HepG2 (cell line): ENCODE results near the gene CST3. TPM values are rescaled to one million over a fixed set of nuclear protein-coding genes. Genes with fewer than 3 reads are reported as not detected.
A peak's percentile ranks its signal among the peaks of the same experiment; 100 is the strongest.

Experiments
- AGO1 ChIP-seq: fragments of 200-400 bp; formaldehyde crosslinking; IDR thresholded peaks from 2 replicates; pipeline ENCODE4 v1.6.1; 2017; ENCODE audit warnings: mild to moderate bottlenecking, low read depth, low read length, moderate library complexity; ENCODE audit not compliant: poor library complexity, severe bottlenecking
- BRD4 ChIP-seq: sonication (generic); formaldehyde crosslinking; IDR thresholded peaks from 2 replicates; pipeline ENCODE4 v1.4.0; 2020; ENCODE audit warnings: missing genetic modification reagents
- FOSL2 ChIP-seq: sonication (generic); formaldehyde crosslinking; IDR thresholded peaks from 2 replicates; pipeline ENCODE4 v1.4.0; 2020; ENCODE audit warnings: missing genetic modification reagents
- FOXA3 ChIP-seq: IDR thresholded peaks from 2 replicates; pipeline ENCODE4 v1.6.1; 2016; ENCODE audit warnings: missing genetic modification reagents, missing compliant biosample characterization
- FOXK1 ChIP-seq: sonication (generic); formaldehyde crosslinking; IDR thresholded peaks from 2 replicates; pipeline ENCODE4 v1.4.0; 2020; ENCODE audit warnings: low read depth, missing genetic modification reagents, borderline replicate concordance
- KLF6 ChIP-seq: IDR thresholded peaks from 2 replicates; pipeline ENCODE4 v1.8.0; 2016; ENCODE audit warnings: missing biosample characterization, missing genetic modification reagents
- MBNL3 ChIP-seq: fragments of 250-450 bp; sonication (Bioruptor Pico); conservative IDR thresholded peaks from 2 replicates; pipeline ENCODE4 v1.8.0; 2022; ENCODE audit warnings: mild to moderate bottlenecking, inconsistent platforms
- MYPOP ChIP-seq: sonication (generic); formaldehyde crosslinking; IDR thresholded peaks from 2 replicates; pipeline ENCODE4 v1.8.1; 2023; ENCODE audit warnings: mild to moderate bottlenecking, moderate library complexity, missing genetic modification reagents
- NFE2L2 ChIP-seq: fragments of 150-350 bp; IDR thresholded peaks from 2 replicates; pipeline ENCODE4 v1.6.1; 2014; ENCODE audit warnings: low read length
- NFYC ChIP-seq: IDR thresholded peaks from 2 replicates; pipeline ENCODE4 v1.6.1; 2016; ENCODE audit warnings: missing genetic modification reagents, missing compliant biosample characterization
- PAF1 ChIP-seq: IDR thresholded peaks from 2 replicates; pipeline ENCODE4 v1.6.1; 2016; ENCODE audit warnings: missing genetic modification reagents, missing compliant biosample characterization
- POLR2A ChIP-seq, 2 experiments: IDR thresholded peaks; 2 replicates each; pipeline ENCODE4 v1.6.1; 2011; ENCODE audit warnings: low read depth in 2 of 2, low read length in 2 of 2, mild to moderate bottlenecking in 1 of 2, moderate library complexity in 1 of 2; ENCODE audit not compliant: insufficient read depth in 1 of 2
- RAD51 ChIP-seq: fragments of 450-650 bp; IDR thresholded peaks from 2 replicates; pipeline ENCODE4 v1.6.1; 2016; ENCODE audit warnings: borderline replicate concordance
- REXO4 ChIP-seq: sonication (generic); formaldehyde crosslinking; IDR thresholded peaks from 2 replicates; pipeline ENCODE4 v1.8.0; 2022; ENCODE audit warnings: missing genetic modification reagents, mild to moderate bottlenecking, borderline replicate concordance
- SRSF9 ChIP-seq: fragments of 200-400 bp; formaldehyde crosslinking; IDR thresholded peaks from 2 replicates; pipeline ENCODE4 v1.6.1; 2018; ENCODE audit warnings: borderline replicate concordance, mild to moderate bottlenecking, low read depth, low read length; ENCODE audit not compliant: insufficient read depth, poor library complexity, severe bottlenecking
- TGIF2 ChIP-seq: IDR thresholded peaks from 2 replicates; pipeline ENCODE4 v1.6.1; 2016; ENCODE audit warnings: control low read depth, missing compliant biosample characterization
- TRAFD1 ChIP-seq: sonication (generic); formaldehyde crosslinking; IDR thresholded peaks from 2 replicates; pipeline ENCODE4 v1.5.1; 2020; ENCODE audit warnings: missing genetic modification reagents, mild to moderate bottlenecking, borderline replicate concordance
- ZBTB20 ChIP-seq: sonication (generic); formaldehyde crosslinking; IDR thresholded peaks from 2 replicates; pipeline ENCODE4 v1.8.1; 2023; ENCODE audit warnings: missing genetic modification reagents, low read depth, mild to moderate bottlenecking, borderline replicate concordance
- ZNF18 ChIP-seq: sonication (generic); formaldehyde crosslinking; IDR thresholded peaks from 2 replicates; pipeline ENCODE4 v1.8.0; 2022; ENCODE audit warnings: mild to moderate bottlenecking, missing genetic modification reagents; ENCODE audit not compliant: insufficient replicate concordance
- ZNF264 ChIP-seq: sonication (generic); formaldehyde crosslinking; IDR thresholded peaks from 2 replicates; pipeline ENCODE4 v1.4.0; 2020; ENCODE audit warnings: missing genetic modification reagents
- ZNF329 ChIP-seq: sonication (generic); formaldehyde crosslinking; IDR thresholded peaks from 2 replicates; pipeline ENCODE4 v1.9.0; 2021; ENCODE audit warnings: low read depth, mild to moderate bottlenecking, missing genetic modification reagents
- ZNF367 ChIP-seq: sonication (generic); formaldehyde crosslinking; IDR thresholded peaks from 2 replicates; pipeline ENCODE4 v1.4.0; 2020; ENCODE audit warnings: missing genetic modification reagents, borderline replicate concordance
- ZNF816 ChIP-seq: sonication (generic); formaldehyde crosslinking; IDR thresholded peaks from 2 replicates; pipeline ENCODE4 v1.8.0; 2022; ENCODE audit warnings: missing genetic modification reagents, mild to moderate bottlenecking, borderline replicate concordance
- ZSCAN20 ChIP-seq: sonication (generic); formaldehyde crosslinking; IDR thresholded peaks from 2 replicates; pipeline ENCODE4 v1.4.0; 2020; ENCODE audit warnings: missing genetic modification reagents, mild to moderate bottlenecking, borderline replicate concordance
- polyA plus RNA-seq, 8 experiments: library from polyadenylated mRNA; depleted of rRNA in 3 of 8; stranded (reverse) in 7 of 8; unstranded in 1 of 8; fragments of >200 nt; fragmentation: Illumina TruSeq in 4 of 8; extraction: Trizol in 4 of 8; gene quantifications; 2 replicates each; pipeline versions ENCODE4 v1.2.1 to v1.2.3, GENCODE V29; 2011 to 2016; ENCODE audit warnings: low read depth in 4 of 8, missing spikeins in 1 of 8, mixed read lengths in 1 of 8; ENCODE audit not compliant: insufficient read depth in 1 of 8
- total RNA-seq, 5 experiments: library from RNA; depleted of rRNA; stranded (reverse); fragments of >200 nt; fragmentation: Illumina TruSeq; extraction: Trizol; gene quantifications; 2 replicates each; pipeline ENCODE4 v1.2.3, GENCODE V29; 2016; ENCODE audit warnings: low read depth in 1 of 5

The CST3 gene
- total and polyA plus RNA-seq, 2 of the 13 experiments (the other 11 are each of a cell fraction or from before 2014, with no cell fraction given) = 690 to 1,005 TPM

GRCh38 chr20:23640671-23641667, 3.2 kb upstream of the CST3 start (continued):
- TF ChIP-seq BRD4 (CRISPR knock-in tag) (no peak), FOXK1 (CRISPR knock-in tag) (peak; percentile 88; the same call in 1 of the 2 replicates), ZSCAN20 (0 out of 2 replicates have a peak, but pooled peaks have one; percentile 52), NFE2L2 (no peak), AGO1 (no peak), ZBTB20 (0 out of 2 replicates have a peak, but pooled peaks have one; percentile 9), PAF1 (CRISPR knock-in tag) (no peak), ZNF329 (CRISPR knock-in tag) (no peak), MYPOP (CRISPR knock-in tag) (peak; percentile 31; the same call in 1 of the 2 replicates), FOXA3 (CRISPR knock-in tag) (peak; percentile 78), MBNL3 (CRISPR knock-in tag) (no peak), TGIF2 (CRISPR knock-in tag) (no peak; the same call in 1 of the 2 replicates), ZNF367 (CRISPR knock-in tag) (no peak), ZNF816 (CRISPR knock-in tag) (no peak), FOSL2 (peak; percentile 71), NFYC (CRISPR knock-in tag) (no peak), RAD51 (no peak), REXO4 (no peak), KLF6 (peak; percentile 53), TRAFD1 (CRISPR knock-in tag) (0 out of 2 replicates have a peak, but pooled peaks have one; percentile 1), ZNF264 (0 out of 2 replicates have a peak, but pooled peaks have one; percentile 11), POLR2A (IDR thresholded peaks at IDR 0.05; ENCODE audit: insufficient read depth in 1 of 2, low read depth in 2 of 2, low read length in 2 of 2) (0 out of 4 replicates have a peak, but pooled peaks of 1 of the 2 experiments have one; percentile 49), ZNF18 (CRISPR knock-in tag) (no peak), SRSF9 (no peak)
